Keratinocyte (primary cell): Measurements from ENCODE around the gene PPFIA3.
A peak's percentile ranks its signal among the peaks of the same experiment; 100 is the strongest.

ENCODE experiments used
- EZH2 ChIP-seq: IDR thresholded peaks from one replicate; pipeline ENCODE4 v1.6.1; 2012; ENCODE audit warnings: inconsistent platforms, mild to moderate bottlenecking, low read length, moderate library complexity
- TF ChIP-seq, protein P1 (sequence below), 3 experiments: IDR thresholded peaks in 1 of 3; conservative IDR thresholded peaks in 1 of 3; optimal IDR thresholded peaks in 1 of 3; 2 replicates in 2 of 3; 3 replicates in 1 of 3; pipeline versions ENCODE3 to v1.5.1; 2011; ENCODE audit warnings: low read length in 3 of 3, mild to moderate bottlenecking in 3 of 3, moderate library complexity in 2 of 3, control low read depth in 1 of 3, inconsistent platforms in 1 of 3; ENCODE audit not compliant: insufficient read depth in 2 of 3; ENCODE audit errors: extremely low read depth in 1 of 3

DNA sequence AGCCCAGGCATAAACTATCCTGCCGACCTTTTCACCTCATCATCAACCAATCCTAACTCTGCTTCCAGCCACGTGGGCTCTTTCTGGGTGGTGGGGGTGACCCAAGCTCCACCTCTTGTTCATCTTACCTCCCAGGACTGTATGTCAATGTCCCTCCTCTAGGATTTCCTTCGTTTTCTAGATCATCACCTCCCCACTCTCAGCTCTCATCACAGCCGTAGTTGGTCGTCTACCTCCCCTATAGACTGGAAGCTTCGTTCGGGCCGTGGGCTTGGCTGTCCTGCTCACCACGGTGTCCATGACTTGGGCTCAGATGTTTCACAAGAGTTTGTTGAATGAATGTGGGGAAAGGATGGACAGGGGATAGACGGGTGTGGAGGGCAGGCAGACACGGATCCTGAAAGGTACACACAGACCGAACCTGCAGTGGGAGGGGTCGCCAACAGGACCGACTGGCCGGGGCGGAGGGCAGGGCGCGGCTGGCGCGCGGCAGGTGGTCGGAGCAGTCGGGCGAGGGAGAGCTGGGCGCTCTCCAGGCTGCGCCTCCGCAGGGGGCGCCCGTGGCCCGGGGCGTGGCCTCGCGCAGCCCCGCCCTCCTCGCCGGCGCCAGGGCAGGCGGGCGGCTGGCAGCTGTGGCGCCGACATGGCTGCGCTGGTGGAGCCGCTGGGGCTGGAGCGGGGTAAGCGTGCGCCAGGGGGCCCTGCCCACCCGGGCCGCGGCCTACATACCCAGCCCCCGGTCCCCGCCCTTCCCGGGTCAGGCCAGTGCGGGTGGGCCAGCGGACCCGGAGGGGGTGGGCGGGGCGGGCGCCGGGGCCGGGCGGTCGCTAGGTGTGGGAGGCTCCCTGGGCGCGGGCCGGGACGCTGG is 5.3 kb upstream of the PPFIA3 start, which contains the start of gene LIN7B:
- no peak for TF ChIP-seq EZH2
- TF ChIP-seq, protein P1, sequence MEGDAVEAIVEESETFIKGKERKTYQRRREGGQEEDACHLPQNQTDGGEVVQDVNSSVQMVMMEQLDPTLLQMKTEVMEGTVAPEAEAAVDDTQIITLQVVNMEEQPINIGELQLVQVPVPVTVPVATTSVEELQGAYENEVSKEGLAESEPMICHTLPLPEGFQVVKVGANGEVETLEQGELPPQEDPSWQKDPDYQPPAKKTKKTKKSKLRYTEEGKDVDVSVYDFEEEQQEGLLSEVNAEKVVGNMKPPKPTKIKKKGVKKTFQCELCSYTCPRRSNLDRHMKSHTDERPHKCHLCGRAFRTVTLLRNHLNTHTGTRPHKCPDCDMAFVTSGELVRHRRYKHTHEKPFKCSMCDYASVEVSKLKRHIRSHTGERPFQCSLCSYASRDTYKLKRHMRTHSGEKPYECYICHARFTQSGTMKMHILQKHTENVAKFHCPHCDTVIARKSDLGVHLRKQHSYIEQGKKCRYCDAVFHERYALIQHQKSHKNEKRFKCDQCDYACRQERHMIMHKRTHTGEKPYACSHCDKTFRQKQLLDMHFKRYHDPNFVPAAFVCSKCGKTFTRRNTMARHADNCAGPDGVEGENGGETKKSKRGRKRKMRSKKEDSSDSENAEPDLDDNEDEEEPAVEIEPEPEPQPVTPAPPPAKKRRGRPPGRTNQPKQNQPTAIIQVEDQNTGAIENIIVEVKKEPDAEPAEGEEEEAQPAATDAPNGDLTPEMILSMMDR (optimal IDR thresholded peaks at IDR 0.05 in 1 of 3, IDR thresholded peaks at IDR 0.05 in 1 of 3, conservative IDR thresholded peaks at IDR 0.05 in 1 of 3; ENCODE audit: extremely low read depth in 1 of 3, insufficient read depth in 2 of 3, low read length in 3 of 3): peak; percentile 37 to 71 (median 44)
